ENCODE data around the gene SUMO3.

DNA sequence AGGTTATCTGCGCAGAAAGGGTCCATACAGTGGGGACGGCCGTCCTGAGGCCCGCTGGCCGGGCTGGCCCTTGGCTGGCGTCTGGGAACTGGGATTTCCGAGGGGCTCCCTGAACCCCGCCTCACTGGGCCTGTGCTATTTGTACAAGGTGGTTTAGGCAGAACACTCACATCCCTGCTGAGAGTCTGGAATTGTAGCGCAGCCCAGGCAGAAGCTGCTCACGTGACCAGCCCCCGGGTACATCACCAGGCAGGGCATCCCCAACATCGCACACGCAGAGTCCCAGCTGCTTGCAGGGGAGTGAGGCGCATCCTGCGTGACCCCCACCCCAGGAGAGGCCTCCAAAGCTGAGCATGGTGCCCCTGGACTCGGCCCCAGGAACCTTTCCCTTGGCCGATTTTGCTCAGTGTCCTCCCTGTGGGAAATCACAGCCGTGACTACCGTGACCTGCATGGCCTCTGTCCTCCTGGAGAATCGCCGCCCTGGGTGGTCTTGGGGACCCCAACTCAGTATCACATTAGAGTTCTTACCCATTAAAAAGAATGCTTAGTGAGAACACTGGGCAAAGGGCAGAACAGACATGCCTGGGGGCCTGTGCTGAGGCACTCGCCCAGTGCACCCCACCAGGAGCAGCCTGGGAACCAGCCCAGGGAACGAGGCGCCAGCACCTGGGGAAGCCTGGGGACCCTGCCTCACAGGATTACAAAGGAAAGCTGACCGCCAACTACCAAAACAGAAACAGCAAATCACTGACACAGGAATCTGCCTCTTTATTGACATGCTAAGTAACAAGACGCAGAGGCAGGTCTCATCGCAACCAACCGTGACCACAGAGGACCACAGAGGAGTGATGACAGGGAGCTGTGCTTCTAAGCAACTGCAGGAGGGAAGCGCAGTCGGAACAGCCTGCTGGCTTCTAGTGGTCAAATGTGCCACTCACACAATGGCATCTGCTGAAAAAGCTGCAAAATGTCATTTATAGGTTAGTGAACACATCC is 49.7 kb downstream of the SUMO3 start:
- TF ChIP-seq POLR2AphosphoS5 (IDR thresholded peaks at IDR 0.05; ENCODE audit: low read depth, low read length) (no peak), SIN3A (IDR thresholded peaks at IDR 0.05; ENCODE audit: borderline replicate concordance, insufficient read depth, low read depth, low read length) (no peak)
- TF ChIP-seq, protein P1, sequence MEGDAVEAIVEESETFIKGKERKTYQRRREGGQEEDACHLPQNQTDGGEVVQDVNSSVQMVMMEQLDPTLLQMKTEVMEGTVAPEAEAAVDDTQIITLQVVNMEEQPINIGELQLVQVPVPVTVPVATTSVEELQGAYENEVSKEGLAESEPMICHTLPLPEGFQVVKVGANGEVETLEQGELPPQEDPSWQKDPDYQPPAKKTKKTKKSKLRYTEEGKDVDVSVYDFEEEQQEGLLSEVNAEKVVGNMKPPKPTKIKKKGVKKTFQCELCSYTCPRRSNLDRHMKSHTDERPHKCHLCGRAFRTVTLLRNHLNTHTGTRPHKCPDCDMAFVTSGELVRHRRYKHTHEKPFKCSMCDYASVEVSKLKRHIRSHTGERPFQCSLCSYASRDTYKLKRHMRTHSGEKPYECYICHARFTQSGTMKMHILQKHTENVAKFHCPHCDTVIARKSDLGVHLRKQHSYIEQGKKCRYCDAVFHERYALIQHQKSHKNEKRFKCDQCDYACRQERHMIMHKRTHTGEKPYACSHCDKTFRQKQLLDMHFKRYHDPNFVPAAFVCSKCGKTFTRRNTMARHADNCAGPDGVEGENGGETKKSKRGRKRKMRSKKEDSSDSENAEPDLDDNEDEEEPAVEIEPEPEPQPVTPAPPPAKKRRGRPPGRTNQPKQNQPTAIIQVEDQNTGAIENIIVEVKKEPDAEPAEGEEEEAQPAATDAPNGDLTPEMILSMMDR (IDR thresholded peaks at IDR 0.05): no peak
- TF ChIP-seq, protein P2, sequence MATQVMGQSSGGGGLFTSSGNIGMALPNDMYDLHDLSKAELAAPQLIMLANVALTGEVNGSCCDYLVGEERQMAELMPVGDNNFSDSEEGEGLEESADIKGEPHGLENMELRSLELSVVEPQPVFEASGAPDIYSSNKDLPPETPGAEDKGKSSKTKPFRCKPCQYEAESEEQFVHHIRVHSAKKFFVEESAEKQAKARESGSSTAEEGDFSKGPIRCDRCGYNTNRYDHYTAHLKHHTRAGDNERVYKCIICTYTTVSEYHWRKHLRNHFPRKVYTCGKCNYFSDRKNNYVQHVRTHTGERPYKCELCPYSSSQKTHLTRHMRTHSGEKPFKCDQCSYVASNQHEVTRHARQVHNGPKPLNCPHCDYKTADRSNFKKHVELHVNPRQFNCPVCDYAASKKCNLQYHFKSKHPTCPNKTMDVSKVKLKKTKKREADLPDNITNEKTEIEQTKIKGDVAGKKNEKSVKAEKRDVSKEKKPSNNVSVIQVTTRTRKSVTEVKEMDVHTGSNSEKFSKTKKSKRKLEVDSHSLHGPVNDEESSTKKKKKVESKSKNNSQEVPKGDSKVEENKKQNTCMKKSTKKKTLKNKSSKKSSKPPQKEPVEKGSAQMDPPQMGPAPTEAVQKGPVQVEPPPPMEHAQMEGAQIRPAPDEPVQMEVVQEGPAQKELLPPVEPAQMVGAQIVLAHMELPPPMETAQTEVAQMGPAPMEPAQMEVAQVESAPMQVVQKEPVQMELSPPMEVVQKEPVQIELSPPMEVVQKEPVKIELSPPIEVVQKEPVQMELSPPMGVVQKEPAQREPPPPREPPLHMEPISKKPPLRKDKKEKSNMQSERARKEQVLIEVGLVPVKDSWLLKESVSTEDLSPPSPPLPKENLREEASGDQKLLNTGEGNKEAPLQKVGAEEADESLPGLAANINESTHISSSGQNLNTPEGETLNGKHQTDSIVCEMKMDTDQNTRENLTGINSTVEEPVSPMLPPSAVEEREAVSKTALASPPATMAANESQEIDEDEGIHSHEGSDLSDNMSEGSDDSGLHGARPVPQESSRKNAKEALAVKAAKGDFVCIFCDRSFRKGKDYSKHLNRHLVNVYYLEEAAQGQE (IDR thresholded peaks at IDR 0.05; ENCODE audit: insufficient read depth in 1 of 2, low read depth in 2 of 2, low read length in 1 of 2): no peak

Data from Panc1 (cell line).